ENCODE results near the gene PTDSS2.
"Not testable (repeated sequence)": the region's sequence is repeated elsewhere in the genome, so short reads cannot be mapped to it uniquely, and the experiment has no call there.

DNA sequence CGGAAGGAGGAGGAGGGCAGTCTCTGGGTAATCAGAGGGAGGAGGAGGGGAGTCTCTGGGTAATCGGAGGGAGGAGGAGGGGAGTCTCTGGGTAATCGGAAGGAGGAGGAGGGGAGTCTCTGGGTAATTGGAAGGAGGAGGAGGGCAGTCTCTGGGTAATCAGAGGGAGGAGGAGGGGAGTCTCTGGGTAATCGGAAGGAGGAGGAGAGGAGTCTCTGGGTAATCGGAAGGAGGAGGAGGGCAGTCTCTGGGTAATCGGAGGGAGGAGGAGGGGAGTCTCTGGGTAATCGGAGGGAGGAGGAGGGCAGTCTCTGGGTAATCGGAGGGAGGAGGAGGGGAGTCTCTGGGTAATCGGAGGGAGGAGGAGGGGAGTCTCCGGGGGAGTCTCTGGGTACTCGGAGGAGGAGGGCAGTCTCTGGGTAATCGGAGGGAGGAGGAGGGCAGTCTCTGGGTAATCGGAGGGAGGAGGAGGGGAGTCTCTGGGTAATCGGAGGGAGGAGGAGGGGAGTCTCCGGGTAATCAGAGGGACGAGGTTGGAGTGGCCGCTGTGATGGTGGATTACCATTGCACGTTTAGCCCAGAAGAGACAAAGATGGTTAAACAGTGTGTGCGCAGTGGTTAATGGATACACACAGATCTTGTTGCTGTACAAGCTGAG lies 19.1 kb downstream of the PTDSS2 start:
- TF ChIP-seq, protein P1, sequence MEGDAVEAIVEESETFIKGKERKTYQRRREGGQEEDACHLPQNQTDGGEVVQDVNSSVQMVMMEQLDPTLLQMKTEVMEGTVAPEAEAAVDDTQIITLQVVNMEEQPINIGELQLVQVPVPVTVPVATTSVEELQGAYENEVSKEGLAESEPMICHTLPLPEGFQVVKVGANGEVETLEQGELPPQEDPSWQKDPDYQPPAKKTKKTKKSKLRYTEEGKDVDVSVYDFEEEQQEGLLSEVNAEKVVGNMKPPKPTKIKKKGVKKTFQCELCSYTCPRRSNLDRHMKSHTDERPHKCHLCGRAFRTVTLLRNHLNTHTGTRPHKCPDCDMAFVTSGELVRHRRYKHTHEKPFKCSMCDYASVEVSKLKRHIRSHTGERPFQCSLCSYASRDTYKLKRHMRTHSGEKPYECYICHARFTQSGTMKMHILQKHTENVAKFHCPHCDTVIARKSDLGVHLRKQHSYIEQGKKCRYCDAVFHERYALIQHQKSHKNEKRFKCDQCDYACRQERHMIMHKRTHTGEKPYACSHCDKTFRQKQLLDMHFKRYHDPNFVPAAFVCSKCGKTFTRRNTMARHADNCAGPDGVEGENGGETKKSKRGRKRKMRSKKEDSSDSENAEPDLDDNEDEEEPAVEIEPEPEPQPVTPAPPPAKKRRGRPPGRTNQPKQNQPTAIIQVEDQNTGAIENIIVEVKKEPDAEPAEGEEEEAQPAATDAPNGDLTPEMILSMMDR (conservative IDR thresholded peaks at IDR 0.05; ENCODE audit: low read length), result not testable (repeated sequence)
- TF ChIP-seq EZH2phosphoT487 (IDR thresholded peaks at IDR 0.05; ENCODE audit: borderline replicate concordance), result not testable (repeated sequence)
